ENCODE results near the gene PROSER2.

PROSER2 gene

DNA sequence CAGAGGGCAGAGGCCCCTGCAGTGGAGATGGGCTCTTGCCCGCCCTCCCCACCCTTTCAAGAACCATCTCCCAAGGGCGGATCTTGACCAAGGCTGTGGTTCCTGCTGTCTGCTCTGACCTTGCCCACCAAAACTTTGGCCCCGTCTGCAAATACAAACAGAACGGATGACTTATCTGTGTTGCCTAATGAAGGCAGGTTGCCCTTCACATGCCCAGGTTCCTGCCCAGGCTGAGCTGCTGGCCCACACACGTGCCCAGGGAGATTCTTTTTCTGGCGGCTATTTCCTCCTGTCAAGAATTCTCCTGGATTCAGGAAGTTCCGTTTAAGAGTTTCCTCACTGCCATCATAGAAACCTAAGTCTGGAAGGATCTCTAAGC is 78.3 kb downstream of the PROSER2 start:
- no peak for TF ChIP-seq TCF12 (IDR thresholded peaks at IDR 0.05; ENCODE audit: low read depth)
- TF ChIP-seq CEBPB (IDR thresholded peaks at IDR 0.05), result no peak
- no peak for TF ChIP-seq TAF1 (IDR thresholded peaks at IDR 0.05; ENCODE audit: low read depth)
- no peak for TF ChIP-seq RAD21 (IDR thresholded peaks at IDR 0.05; ENCODE audit: low read depth)
- no peak for TF ChIP-seq TEAD4 (IDR thresholded peaks at IDR 0.05)
- TF ChIP-seq, protein P1, sequence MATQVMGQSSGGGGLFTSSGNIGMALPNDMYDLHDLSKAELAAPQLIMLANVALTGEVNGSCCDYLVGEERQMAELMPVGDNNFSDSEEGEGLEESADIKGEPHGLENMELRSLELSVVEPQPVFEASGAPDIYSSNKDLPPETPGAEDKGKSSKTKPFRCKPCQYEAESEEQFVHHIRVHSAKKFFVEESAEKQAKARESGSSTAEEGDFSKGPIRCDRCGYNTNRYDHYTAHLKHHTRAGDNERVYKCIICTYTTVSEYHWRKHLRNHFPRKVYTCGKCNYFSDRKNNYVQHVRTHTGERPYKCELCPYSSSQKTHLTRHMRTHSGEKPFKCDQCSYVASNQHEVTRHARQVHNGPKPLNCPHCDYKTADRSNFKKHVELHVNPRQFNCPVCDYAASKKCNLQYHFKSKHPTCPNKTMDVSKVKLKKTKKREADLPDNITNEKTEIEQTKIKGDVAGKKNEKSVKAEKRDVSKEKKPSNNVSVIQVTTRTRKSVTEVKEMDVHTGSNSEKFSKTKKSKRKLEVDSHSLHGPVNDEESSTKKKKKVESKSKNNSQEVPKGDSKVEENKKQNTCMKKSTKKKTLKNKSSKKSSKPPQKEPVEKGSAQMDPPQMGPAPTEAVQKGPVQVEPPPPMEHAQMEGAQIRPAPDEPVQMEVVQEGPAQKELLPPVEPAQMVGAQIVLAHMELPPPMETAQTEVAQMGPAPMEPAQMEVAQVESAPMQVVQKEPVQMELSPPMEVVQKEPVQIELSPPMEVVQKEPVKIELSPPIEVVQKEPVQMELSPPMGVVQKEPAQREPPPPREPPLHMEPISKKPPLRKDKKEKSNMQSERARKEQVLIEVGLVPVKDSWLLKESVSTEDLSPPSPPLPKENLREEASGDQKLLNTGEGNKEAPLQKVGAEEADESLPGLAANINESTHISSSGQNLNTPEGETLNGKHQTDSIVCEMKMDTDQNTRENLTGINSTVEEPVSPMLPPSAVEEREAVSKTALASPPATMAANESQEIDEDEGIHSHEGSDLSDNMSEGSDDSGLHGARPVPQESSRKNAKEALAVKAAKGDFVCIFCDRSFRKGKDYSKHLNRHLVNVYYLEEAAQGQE (IDR thresholded peaks at IDR 0.05; ENCODE audit: low read depth), result no peak
- TF ChIP-seq, protein P2, sequence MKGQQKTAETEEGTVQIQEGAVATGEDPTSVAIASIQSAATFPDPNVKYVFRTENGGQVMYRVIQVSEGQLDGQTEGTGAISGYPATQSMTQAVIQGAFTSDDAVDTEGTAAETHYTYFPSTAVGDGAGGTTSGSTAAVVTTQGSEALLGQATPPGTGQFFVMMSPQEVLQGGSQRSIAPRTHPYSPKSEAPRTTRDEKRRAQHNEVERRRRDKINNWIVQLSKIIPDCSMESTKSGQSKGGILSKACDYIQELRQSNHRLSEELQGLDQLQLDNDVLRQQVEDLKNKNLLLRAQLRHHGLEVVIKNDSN (IDR thresholded peaks at IDR 0.05), result no peak
- no peak for TF ChIP-seq EP300 (IDR thresholded peaks at IDR 0.05; ENCODE audit: borderline replicate concordance)
- TF ChIP-seq, protein P3, sequence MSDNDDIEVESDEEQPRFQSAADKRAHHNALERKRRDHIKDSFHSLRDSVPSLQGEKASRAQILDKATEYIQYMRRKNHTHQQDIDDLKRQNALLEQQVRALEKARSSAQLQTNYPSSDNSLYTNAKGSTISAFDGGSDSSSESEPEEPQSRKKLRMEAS (IDR thresholded peaks at IDR 0.05), result no peak
- TF ChIP-seq CREB1 (IDR thresholded peaks at IDR 0.05; ENCODE audit: low read depth), result no peak
- no peak for TF ChIP-seq EGR1 (IDR thresholded peaks at IDR 0.05)
- TF ChIP-seq FOXM1 (IDR thresholded peaks at IDR 0.05; ENCODE audit: borderline replicate concordance, low read depth), result no peak
- no peak for TF ChIP-seq ZBTB7A (IDR thresholded peaks at IDR 0.05; ENCODE audit: low read depth)
- TF ChIP-seq NFIC (IDR thresholded peaks at IDR 0.05), result no peak
- no peak for TF ChIP-seq YY1 (IDR thresholded peaks at IDR 0.05; ENCODE audit: low read depth)

DNA sequence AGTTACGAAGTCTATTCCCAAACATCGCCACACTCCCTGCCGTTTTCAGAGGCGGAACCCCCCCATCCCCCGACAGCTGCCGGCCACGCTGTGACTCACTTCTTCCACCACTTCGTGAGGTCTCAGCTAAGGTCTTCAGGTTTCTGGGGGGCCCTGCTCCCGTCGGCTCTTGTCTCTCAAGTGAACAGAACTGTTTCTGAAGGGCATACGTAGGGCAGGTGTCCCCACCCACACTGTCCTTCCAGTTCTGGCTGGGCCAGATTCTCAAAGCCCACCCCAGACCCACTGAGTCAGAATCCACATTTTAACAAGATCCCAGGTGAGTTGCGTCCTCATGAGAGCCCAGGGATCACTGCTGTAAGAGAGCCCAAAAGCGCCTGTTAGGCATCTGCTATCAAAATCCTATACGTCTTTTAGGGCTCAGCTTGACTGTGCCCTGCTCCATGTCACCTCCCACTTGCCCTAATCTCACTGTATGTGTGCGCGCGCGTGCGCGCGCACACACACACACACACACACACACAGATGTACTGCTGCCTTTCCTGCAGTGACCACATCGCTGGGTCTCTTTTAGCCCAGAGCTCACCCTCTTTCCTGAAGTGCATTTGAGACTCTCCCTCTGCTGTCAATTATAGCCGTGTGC is 78.8 kb downstream of the PROSER2 start:
- TF ChIP-seq EP300 (IDR thresholded peaks at IDR 0.05; ENCODE audit: borderline replicate concordance), result no peak

DNA sequence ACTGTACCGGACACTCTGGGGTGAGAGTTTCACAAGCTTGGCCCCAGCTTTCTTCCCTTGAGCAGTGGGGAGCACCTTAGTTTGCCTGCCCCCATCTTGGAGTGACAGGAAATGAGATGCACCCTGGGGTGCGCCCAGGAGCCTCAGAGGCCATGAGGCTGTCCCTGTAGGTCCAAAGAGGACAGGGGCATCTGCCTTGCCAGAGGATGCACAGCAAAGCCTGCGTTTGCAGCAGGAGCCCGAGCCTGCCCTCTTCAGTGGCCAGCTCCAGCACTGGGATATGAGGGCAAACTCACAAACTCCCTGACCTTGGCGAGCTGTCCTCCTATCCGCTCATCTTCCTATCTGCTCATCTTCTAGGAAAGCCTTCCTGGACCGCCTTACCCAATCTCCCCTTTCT is 79.5 kb downstream of the PROSER2 start:
- TF ChIP-seq FOXM1 (IDR thresholded peaks at IDR 0.05; ENCODE audit: borderline replicate concordance, low read depth), result no peak
- TF ChIP-seq EP300 (IDR thresholded peaks at IDR 0.05; ENCODE audit: borderline replicate concordance), result no peak
- TF ChIP-seq CREB1 (IDR thresholded peaks at IDR 0.05; ENCODE audit: low read depth), result no peak
- TF ChIP-seq, protein P1 (IDR thresholded peaks at IDR 0.05; ENCODE audit: low read depth), result no peak
- TF ChIP-seq, protein P2 (IDR thresholded peaks at IDR 0.05), result no peak
- no peak for TF ChIP-seq TCF12 (IDR thresholded peaks at IDR 0.05; ENCODE audit: low read depth)
- no peak for TF ChIP-seq TEAD4 (IDR thresholded peaks at IDR 0.05)
- no peak for TF ChIP-seq YY1 (IDR thresholded peaks at IDR 0.05; ENCODE audit: low read depth)
- TF ChIP-seq ZBTB7A (IDR thresholded peaks at IDR 0.05; ENCODE audit: low read depth), result no peak
- no peak for TF ChIP-seq CEBPB (IDR thresholded peaks at IDR 0.05)
- no peak for TF ChIP-seq NFIC (IDR thresholded peaks at IDR 0.05)
- no peak for TF ChIP-seq RAD21 (IDR thresholded peaks at IDR 0.05; ENCODE audit: low read depth)
- TF ChIP-seq EGR1 (IDR thresholded peaks at IDR 0.05), result no peak
- TF ChIP-seq, protein P3 (IDR thresholded peaks at IDR 0.05), result no peak

DNA sequence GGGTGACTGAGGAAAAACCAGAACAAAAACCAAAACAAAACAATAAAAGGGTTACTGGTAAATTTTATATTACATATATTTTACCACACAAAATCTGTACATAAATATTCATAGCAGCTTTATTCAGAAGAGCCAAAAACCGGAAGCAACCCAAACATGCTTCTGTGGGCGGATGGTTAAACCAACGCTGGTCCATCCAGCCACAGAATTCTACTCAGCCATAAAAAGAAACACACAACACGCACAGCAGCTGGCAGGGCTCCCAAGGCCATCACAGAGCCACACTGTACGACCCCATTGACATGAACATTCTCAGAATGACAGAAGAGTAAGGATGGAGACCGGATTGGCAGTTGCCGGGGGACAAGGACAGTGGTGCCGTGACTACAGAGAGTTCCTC is 83.6 kb downstream of the PROSER2 start:
- no peak for TF ChIP-seq TCF12 (IDR thresholded peaks at IDR 0.05; ENCODE audit: low read depth)
- TF ChIP-seq, protein P2 (IDR thresholded peaks at IDR 0.05), result no peak
- no peak for TF ChIP-seq ZBTB7A (IDR thresholded peaks at IDR 0.05; ENCODE audit: low read depth)
- no peak for TF ChIP-seq RAD21 (IDR thresholded peaks at IDR 0.05; ENCODE audit: low read depth)
- no peak for TF ChIP-seq YY1 (IDR thresholded peaks at IDR 0.05; ENCODE audit: low read depth)
- TF ChIP-seq EP300 (IDR thresholded peaks at IDR 0.05; ENCODE audit: borderline replicate concordance), result no peak
- TF ChIP-seq CREB1 (IDR thresholded peaks at IDR 0.05; ENCODE audit: low read depth), result no peak
- no peak for TF ChIP-seq TEAD4 (IDR thresholded peaks at IDR 0.05)
- TF ChIP-seq CEBPB (IDR thresholded peaks at IDR 0.05), result no peak
- TF ChIP-seq, protein P3 (IDR thresholded peaks at IDR 0.05), result no peak
- TF ChIP-seq FOXM1 (IDR thresholded peaks at IDR 0.05; ENCODE audit: borderline replicate concordance, low read depth), result no peak
- TF ChIP-seq NFIC (IDR thresholded peaks at IDR 0.05), result no peak
- TF ChIP-seq, protein P1 (IDR thresholded peaks at IDR 0.05; ENCODE audit: low read depth), result no peak
- TF ChIP-seq EGR1 (IDR thresholded peaks at IDR 0.05), result no peak
- TF ChIP-seq TAF1 (IDR thresholded peaks at IDR 0.05; ENCODE audit: low read depth), result no peak
